Measurements from ENCODE around the gene MTHFD1L. TPM values are rescaled to one million over a fixed set of nuclear protein-coding genes. Genes with fewer than 3 reads are reported as not detected.

The MTHFD1L gene
- total RNA-seq, 4 donors from 2014 or later = 2.5 to 7.1 (median 4.2) TPM

DNA sequence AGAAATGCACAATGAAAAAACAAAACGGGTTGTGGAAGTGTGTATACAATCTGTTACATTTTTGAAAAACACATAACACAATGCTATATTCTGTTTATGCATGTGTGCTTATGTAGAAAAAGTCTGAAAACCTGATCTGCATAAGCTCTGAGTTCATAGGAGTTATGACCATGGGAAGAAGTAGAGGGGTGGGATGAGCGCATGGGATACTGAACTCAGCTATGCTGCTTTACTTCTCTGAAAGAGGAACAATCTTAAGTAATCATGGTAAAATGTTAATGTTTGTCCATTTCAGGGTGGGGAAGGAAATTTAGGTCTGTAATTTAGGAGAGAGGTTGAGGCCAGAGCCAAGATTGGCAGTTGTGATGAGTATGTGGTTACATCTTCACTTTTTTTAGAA lies 126.8 kb downstream of the MTHFD1L start:
- no peaks in the 10 kb centered on the region for H3K27me3 ChIP-seq
- no peak overlapping the region for H3K4me3 ChIP-seq
- TF ChIP-seq EP300 (IDR thresholded peaks at IDR 0.05) = no peak
- TF ChIP-seq, protein P1, sequence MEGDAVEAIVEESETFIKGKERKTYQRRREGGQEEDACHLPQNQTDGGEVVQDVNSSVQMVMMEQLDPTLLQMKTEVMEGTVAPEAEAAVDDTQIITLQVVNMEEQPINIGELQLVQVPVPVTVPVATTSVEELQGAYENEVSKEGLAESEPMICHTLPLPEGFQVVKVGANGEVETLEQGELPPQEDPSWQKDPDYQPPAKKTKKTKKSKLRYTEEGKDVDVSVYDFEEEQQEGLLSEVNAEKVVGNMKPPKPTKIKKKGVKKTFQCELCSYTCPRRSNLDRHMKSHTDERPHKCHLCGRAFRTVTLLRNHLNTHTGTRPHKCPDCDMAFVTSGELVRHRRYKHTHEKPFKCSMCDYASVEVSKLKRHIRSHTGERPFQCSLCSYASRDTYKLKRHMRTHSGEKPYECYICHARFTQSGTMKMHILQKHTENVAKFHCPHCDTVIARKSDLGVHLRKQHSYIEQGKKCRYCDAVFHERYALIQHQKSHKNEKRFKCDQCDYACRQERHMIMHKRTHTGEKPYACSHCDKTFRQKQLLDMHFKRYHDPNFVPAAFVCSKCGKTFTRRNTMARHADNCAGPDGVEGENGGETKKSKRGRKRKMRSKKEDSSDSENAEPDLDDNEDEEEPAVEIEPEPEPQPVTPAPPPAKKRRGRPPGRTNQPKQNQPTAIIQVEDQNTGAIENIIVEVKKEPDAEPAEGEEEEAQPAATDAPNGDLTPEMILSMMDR (IDR thresholded peaks at IDR 0.05) = no peak
- no peak for TF ChIP-seq POLR2AphosphoS5 (IDR thresholded peaks at IDR 0.05)
- no peak for TF ChIP-seq POLR2A (IDR thresholded peaks at IDR 0.05; ENCODE audit: low read depth)
- 98% methylated on average over 2 of the region's 2 CpGs for WGBS
- H3K27ac ChIP-seq (replicated peaks in 1 of 4) = no peak overlapping the region
- no peak for DNase-seq (ENCODE audit: extremely low spot score)
- H3K36me3 ChIP-seq = no peaks in the 10 kb centered on the region
- H3K4me1 ChIP-seq = peaks cover 0 to 9% (median 2%) of the 10 kb centered on the region in 4 donors
- intact Hi-C loops (cut with DNase I) = no loop called here
- H3K9me3 ChIP-seq = no peaks in the 10 kb centered on the region

DNA sequence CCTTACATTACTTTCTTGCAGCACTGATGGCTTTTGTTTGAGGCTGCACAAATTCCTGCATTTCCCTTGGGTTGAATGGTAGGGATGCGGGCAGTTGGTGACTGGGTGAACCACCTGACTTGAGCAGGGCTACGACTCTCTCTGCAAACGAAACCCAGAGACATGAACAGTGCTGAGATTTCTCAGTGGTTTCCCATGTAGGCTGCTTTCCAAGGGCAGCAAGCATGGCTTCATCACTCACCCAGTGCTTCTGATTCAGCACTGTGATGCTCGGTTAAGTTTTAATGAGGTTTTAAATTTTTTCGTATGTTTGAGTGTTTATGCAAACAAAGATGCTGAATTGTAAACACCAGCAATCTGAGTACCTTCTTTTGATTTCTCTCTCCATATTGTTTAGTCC lies 127.2 kb downstream of the MTHFD1L start:
- TF ChIP-seq POLR2AphosphoS5 (IDR thresholded peaks at IDR 0.05) (no peak), EP300 (IDR thresholded peaks at IDR 0.05) (no peak), POLR2A (IDR thresholded peaks at IDR 0.05; ENCODE audit: low read depth) (no peak)
- TF ChIP-seq, protein P1 (IDR thresholded peaks at IDR 0.05) = no peak
- H3K4me3 ChIP-seq = no peak overlapping the region
- H3K4me1 ChIP-seq = peaks cover 0 to 4% (median under 1%) of the 10 kb centered on the region in 4 donors
- no peak for DNase-seq (ENCODE audit: extremely low spot score)
- no peaks in the 10 kb centered on the region for H3K36me3 ChIP-seq
- 87% methylated on average over 5 of the region's 5 CpGs for WGBS
- H3K9me3 ChIP-seq = no peaks in the 10 kb centered on the region
- no peaks in the 10 kb centered on the region for H3K27me3 ChIP-seq
- intact Hi-C loops (cut with DNase I) = no loop called here
- no peak overlapping the region for H3K27ac ChIP-seq (replicated peaks in 1 of 4)

DNA sequence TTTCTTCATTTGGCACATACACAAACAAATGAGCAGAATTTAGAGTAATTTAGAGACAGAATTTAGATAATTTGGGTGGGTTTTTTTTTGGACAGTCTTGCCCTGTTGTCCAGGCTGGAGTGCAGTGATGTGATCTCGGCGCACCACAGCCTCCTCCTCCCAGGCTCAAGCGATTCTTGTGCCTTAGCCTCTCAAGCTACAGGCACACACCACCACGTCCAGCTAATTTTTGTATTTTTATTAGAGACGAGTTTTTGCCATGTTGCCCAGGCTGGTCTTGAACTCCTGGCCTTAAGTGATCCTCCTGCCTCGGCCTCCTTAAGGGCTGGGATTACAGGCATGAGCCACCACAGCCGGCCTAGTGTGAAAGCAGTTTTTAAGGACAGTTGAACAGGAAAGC lies 127.8 kb downstream of the MTHFD1L start:
- H3K27ac ChIP-seq (replicated peaks in 1 of 4) = no peak overlapping the region

DNA sequence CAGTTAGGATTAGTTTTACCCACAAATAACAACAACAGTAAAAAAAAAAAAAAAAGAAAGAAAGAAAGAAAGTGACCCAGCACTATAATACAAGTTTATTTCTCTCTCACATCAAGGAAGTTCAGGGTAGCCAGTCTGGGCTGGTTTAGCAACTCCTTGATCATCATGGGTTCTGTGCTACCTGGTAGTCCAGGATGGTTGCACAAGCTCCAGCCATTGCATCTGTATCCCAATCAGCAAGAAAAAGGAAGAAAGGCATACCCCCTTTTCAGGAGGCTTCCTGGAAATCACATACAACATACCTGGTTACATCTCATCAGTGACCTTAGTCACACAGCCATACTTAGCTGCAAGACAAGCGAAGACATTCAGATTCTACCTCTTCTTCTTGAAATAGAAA lies 128.5 kb downstream of the MTHFD1L start:
- Histone ChIP-seq H3K36me3 (no peaks in the 10 kb centered on the region), H3K9me3 (no peaks in the 10 kb centered on the region), H3K27me3 (no peaks in the 10 kb centered on the region), H3K4me1 (no peaks in the 10 kb centered on the region), H3K4me3 (no peak overlapping the region), H3K27ac (replicated peaks in 1 of 4) (no peak overlapping the region)
- intact Hi-C loops (cut with DNase I) = no loop called here
- TF ChIP-seq, protein P1 (IDR thresholded peaks at IDR 0.05) = no peak
- TF ChIP-seq POLR2A (IDR thresholded peaks at IDR 0.05; ENCODE audit: low read depth) (no peak), POLR2AphosphoS5 (IDR thresholded peaks at IDR 0.05) (no peak), EP300 (IDR thresholded peaks at IDR 0.05) (no peak)
- 100% methylated on average over 1 of the region's 1 CpG for WGBS
- DNase-seq (ENCODE audit: extremely low spot score) = no peak

More for the DNA sequence above, 127.8 kb downstream of the MTHFD1L start:
- no peaks in the 10 kb centered on the region for H3K9me3 ChIP-seq
- H3K4me3 ChIP-seq = no peak overlapping the region
- TF ChIP-seq EP300 (IDR thresholded peaks at IDR 0.05) (no peak), POLR2AphosphoS5 (IDR thresholded peaks at IDR 0.05) (no peak), POLR2A (IDR thresholded peaks at IDR 0.05; ENCODE audit: low read depth) (no peak)
- TF ChIP-seq, protein P1 (IDR thresholded peaks at IDR 0.05) = no peak
- WGBS = 98% methylated on average over 7 of the region's 7 CpGs
- no peaks in the 10 kb centered on the region for H3K36me3 ChIP-seq
- no peaks in the 10 kb centered on the region for H3K27me3 ChIP-seq
- intact Hi-C loops (cut with DNase I) = no loop called here
- no peak for DNase-seq (ENCODE audit: extremely low spot score)
- no peaks in the 10 kb centered on the region for H3K4me1 ChIP-seq

DNA sequence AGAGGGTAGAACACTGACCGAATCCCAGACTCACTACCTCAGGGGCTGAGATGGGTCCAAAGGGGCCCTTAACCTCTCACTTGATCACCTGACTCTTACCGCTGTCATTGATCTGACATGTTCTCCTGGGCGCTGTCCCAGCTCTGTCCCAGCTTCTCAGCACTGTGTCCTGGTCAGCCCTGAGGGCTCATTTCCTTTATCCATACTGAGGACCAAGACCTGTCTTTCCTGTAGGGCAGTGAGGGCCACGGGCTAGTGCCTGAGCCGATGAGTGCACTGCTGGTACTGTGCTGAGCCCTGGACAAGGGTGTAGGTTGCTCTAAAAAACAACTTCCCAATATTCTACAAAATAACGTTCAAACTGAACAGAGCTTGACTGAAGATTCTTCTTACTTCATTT lies 131.5 kb downstream of the MTHFD1L start:
- H3K27ac ChIP-seq (replicated peaks in 1 of 4) = no peak overlapping the region
- H3K4me1 ChIP-seq = peaks cover 0 to 2% (median 0%) of the 10 kb centered on the region in 4 donors
- TF ChIP-seq POLR2AphosphoS5 (IDR thresholded peaks at IDR 0.05) = no peak
- TF ChIP-seq, protein P1 (IDR thresholded peaks at IDR 0.05) = no peak
- TF ChIP-seq POLR2A (IDR thresholded peaks at IDR 0.05; ENCODE audit: low read depth) = no peak
- no peak for TF ChIP-seq EP300 (IDR thresholded peaks at IDR 0.05)
- H3K4me3 ChIP-seq = no peak overlapping the region
- 87% methylated on average over 6 of the region's 6 CpGs for WGBS
- no peaks in the 10 kb centered on the region for H3K27me3 ChIP-seq
- DNase-seq (ENCODE audit: extremely low spot score) = no peak
- H3K9me3 ChIP-seq = no peaks in the 10 kb centered on the region
- intact Hi-C loops (cut with DNase I) = no loop called here
- no peaks in the 10 kb centered on the region for H3K36me3 ChIP-seq
